ENCODE measurements around the gene MYH1.

DNA sequence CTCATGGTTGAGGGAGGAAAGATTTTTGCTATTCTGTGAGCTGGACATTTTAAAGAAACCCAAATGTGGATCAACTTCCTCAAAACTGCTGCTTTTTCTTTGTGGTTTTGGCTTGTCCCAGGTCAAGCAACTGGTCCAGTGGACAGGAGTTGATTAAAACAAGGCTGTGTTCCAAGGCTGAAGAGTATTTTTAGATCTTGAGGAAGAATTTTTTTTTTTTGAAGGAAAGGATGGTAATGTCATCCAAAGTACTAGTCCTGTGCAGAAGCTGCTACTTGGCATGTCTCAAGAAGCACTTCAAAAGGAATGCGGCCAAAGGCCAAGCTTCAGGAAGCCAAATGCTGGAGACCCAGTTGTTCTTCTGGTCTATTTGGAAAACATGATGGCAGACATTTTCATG is 39.1 kb upstream of the MYH1 start:
- no peak for TF ChIP-seq EP300 (IDR thresholded peaks at IDR 0.05)
- TF ChIP-seq, protein P1, sequence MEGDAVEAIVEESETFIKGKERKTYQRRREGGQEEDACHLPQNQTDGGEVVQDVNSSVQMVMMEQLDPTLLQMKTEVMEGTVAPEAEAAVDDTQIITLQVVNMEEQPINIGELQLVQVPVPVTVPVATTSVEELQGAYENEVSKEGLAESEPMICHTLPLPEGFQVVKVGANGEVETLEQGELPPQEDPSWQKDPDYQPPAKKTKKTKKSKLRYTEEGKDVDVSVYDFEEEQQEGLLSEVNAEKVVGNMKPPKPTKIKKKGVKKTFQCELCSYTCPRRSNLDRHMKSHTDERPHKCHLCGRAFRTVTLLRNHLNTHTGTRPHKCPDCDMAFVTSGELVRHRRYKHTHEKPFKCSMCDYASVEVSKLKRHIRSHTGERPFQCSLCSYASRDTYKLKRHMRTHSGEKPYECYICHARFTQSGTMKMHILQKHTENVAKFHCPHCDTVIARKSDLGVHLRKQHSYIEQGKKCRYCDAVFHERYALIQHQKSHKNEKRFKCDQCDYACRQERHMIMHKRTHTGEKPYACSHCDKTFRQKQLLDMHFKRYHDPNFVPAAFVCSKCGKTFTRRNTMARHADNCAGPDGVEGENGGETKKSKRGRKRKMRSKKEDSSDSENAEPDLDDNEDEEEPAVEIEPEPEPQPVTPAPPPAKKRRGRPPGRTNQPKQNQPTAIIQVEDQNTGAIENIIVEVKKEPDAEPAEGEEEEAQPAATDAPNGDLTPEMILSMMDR (IDR thresholded peaks at IDR 0.05), result no peak
- TF ChIP-seq POLR2A (IDR thresholded peaks at IDR 0.05), result no peak
